ENCODE results near the gene KIF25.

Gene KIF25

DNA sequence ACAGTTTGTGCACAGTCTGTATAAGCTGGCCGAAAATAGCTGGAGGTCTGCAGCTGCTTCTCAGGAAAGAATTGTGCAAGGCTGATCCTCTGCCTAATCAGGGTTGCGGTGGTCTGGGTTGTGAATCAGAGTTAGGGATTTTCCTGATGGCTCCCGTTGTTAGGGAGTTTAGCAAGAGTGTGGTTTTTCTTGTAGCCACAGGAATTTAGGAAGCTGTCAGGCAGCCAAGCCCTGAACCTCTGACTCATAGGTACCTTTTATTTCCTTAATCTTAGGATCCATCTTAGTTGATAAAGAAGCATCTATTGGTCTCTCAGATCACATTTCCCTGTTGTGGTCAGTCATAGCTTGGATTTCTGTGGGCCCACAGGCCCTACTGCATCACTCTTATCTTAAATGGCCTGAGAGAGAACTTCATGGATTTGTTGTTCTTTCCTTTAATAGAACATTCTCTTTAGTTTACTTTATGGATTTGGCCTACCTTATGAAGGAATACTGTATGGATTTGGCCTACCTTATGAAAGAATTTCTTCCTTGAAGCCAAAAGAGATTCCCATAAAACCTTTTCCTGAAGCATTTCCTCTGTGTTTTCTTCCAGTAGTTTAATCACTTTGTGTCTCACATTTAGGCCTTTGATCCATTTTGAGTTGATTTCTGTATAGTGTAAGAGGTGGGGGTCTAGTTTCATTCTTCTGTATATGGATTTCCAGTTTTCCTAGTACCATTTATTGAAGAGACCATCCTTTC, 10.3 kb downstream of the KIF25 start:
- DNase-seq = no peak
- Histone ChIP-seq H3K27me3 (ENCODE audit: insufficient read depth, low read depth, severe bottlenecking) (no peaks in the 10 kb centered on the region), H3K36me3 (no peaks in the 10 kb centered on the region), H3K9me3 (ENCODE audit: severe bottlenecking) (peaks cover 18% of the 10 kb centered on the region), H3K4me3 (ENCODE audit: low read depth, low read length) (no peak overlapping the region), H3K27ac (no peak overlapping the region)
- TF ChIP-seq, protein P1, sequence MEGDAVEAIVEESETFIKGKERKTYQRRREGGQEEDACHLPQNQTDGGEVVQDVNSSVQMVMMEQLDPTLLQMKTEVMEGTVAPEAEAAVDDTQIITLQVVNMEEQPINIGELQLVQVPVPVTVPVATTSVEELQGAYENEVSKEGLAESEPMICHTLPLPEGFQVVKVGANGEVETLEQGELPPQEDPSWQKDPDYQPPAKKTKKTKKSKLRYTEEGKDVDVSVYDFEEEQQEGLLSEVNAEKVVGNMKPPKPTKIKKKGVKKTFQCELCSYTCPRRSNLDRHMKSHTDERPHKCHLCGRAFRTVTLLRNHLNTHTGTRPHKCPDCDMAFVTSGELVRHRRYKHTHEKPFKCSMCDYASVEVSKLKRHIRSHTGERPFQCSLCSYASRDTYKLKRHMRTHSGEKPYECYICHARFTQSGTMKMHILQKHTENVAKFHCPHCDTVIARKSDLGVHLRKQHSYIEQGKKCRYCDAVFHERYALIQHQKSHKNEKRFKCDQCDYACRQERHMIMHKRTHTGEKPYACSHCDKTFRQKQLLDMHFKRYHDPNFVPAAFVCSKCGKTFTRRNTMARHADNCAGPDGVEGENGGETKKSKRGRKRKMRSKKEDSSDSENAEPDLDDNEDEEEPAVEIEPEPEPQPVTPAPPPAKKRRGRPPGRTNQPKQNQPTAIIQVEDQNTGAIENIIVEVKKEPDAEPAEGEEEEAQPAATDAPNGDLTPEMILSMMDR (IDR thresholded peaks at IDR 0.05; ENCODE audit: low read depth, low read length) = no peak

- Histone ChIP-seq H3K9me3 (ENCODE audit: severe bottlenecking) (peaks cover 18% of the 10 kb centered on the region), H3K4me3 (ENCODE audit: low read depth, low read length) (no peak overlapping the region), H3K36me3 (no peaks in the 10 kb centered on the region), H3K27ac (no peak overlapping the region), H3K27me3 (ENCODE audit: insufficient read depth, low read depth, severe bottlenecking) (no peaks in the 10 kb centered on the region)
- no peak for DNase-seq
- TF ChIP-seq, protein P1 (IDR thresholded peaks at IDR 0.05; ENCODE audit: low read depth, low read length) = no peak
Observed at GRCh38 chr6:168009331-168009730, 11.9 kb downstream of the KIF25 start.

GRCh38 chr6:168011291-168011690, 13.8 kb downstream of the KIF25 start:
- no peak overlapping the region for H3K4me3 ChIP-seq (ENCODE audit: low read depth, low read length)
- TF ChIP-seq, protein P1 (IDR thresholded peaks at IDR 0.05; ENCODE audit: low read depth, low read length) = no peak
- no peaks in the 10 kb centered on the region for H3K36me3 ChIP-seq
- no peak for DNase-seq
- no peaks in the 10 kb centered on the region for H3K27me3 ChIP-seq (ENCODE audit: insufficient read depth, low read depth, severe bottlenecking)
- H3K27ac ChIP-seq = no peak overlapping the region
- H3K9me3 ChIP-seq (ENCODE audit: severe bottlenecking) = peaks cover 20% of the 10 kb centered on the region

GRCh38 chr6:168012431-168013249, 15.2 kb downstream of the KIF25 start:
- TF ChIP-seq, protein P1 (IDR thresholded peaks at IDR 0.05; ENCODE audit: low read depth, low read length) = no peak
- no peaks in the 10 kb centered on the region for H3K27me3 ChIP-seq (ENCODE audit: insufficient read depth, low read depth, severe bottlenecking)
- no peak overlapping the region for H3K4me3 ChIP-seq (ENCODE audit: low read depth, low read length)
- DNase-seq = no peak
- no peaks in the 10 kb centered on the region for H3K36me3 ChIP-seq
- peaks cover 20% of the 10 kb centered on the region for H3K9me3 ChIP-seq (ENCODE audit: severe bottlenecking)
- no peak overlapping the region for H3K27ac ChIP-seq

GRCh38 chr6:168013250-168013915, 15.9 kb downstream of the KIF25 start:
- Histone ChIP-seq H3K9me3 (ENCODE audit: severe bottlenecking) (peaks cover 20% of the 10 kb centered on the region), H3K27ac (no peak overlapping the region), H3K27me3 (ENCODE audit: insufficient read depth, low read depth, severe bottlenecking) (no peaks in the 10 kb centered on the region), H3K4me3 (ENCODE audit: low read depth, low read length) (no peak overlapping the region), H3K36me3 (no peaks in the 10 kb centered on the region)
- TF ChIP-seq, protein P1 (IDR thresholded peaks at IDR 0.05; ENCODE audit: low read depth, low read length) = no peak
- no peak for DNase-seq

Measured in WERI-Rb-1 (cell line).